Measurements from ENCODE around the gene CDH8.

Gene CDH8

GRCh38 chr16:62076886-62077285 lies 40.6 kb upstream of the CDH8 start:
- H4K20me1 ChIP-seq (ENCODE audit: control insufficient read depth, insufficient read depth, low read depth, low read length), result no peaks in the 10 kb centered on the region
- H3K27ac ChIP-seq (ENCODE audit: low read depth, low read length), result no peak overlapping the region
- no peaks in the 10 kb centered on the region for H3K36me3 ChIP-seq (ENCODE audit: control insufficient read depth, low read length)
- no peak overlapping the region for H3K4me2 ChIP-seq (ENCODE audit: low read length)
- H3K4me1 ChIP-seq (ENCODE audit: control insufficient read depth, low read length), result no peaks in the 10 kb centered on the region
- no peak for TF ChIP-seq EZH2phosphoT487 (IDR thresholded peaks at IDR 0.05; ENCODE audit: borderline replicate concordance, low read length)
- TF ChIP-seq, protein P1, sequence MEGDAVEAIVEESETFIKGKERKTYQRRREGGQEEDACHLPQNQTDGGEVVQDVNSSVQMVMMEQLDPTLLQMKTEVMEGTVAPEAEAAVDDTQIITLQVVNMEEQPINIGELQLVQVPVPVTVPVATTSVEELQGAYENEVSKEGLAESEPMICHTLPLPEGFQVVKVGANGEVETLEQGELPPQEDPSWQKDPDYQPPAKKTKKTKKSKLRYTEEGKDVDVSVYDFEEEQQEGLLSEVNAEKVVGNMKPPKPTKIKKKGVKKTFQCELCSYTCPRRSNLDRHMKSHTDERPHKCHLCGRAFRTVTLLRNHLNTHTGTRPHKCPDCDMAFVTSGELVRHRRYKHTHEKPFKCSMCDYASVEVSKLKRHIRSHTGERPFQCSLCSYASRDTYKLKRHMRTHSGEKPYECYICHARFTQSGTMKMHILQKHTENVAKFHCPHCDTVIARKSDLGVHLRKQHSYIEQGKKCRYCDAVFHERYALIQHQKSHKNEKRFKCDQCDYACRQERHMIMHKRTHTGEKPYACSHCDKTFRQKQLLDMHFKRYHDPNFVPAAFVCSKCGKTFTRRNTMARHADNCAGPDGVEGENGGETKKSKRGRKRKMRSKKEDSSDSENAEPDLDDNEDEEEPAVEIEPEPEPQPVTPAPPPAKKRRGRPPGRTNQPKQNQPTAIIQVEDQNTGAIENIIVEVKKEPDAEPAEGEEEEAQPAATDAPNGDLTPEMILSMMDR (IDR thresholded peaks at IDR 0.05; ENCODE audit: low read depth, low read length, poor library complexity, severe bottlenecking), result no peak
- H3F3A ChIP-seq (ENCODE audit: control insufficient read depth, insufficient read depth), result no peaks in the 10 kb centered on the region
- H3K9me2 ChIP-seq (replicated peaks; ENCODE audit: control insufficient read depth, low read length), result no peaks in the 10 kb centered on the region
- no peaks in the 10 kb centered on the region for H3K27me3 ChIP-seq (ENCODE audit: control insufficient read depth, low read length)
- H3K9me3 ChIP-seq (ENCODE audit: control insufficient read depth, insufficient read depth, low read length), result no peaks in the 10 kb centered on the region
- no peaks in the 10 kb centered on the region for H3K79me2 ChIP-seq (ENCODE audit: control insufficient read depth, low read length)
- H3K4me3 ChIP-seq (ENCODE audit: low read length), result no peak overlapping the region

DNA sequence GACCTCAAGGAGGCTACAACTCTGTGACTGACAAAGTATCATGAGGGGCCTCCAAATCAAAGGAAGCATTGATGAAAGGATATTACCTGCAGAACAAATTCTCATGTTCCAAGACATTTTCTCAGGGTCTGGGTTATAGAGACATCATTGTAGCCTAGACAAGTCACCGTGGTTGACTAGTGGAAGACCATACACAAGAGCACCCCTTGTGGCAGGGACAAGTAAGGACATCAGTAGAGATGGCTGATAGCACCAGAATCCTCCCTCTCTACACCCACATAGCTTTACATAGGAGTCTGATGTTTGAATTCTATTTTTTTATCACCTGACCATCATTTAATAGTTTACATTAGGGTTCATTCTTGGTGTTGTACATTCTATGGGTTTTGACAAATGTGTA lies 32.5 kb upstream of the CDH8 start:
- H3K27ac ChIP-seq (ENCODE audit: low read depth, low read length), result no peak overlapping the region
- H3K4me2 ChIP-seq (ENCODE audit: low read length), result no peak overlapping the region
- no peak for TF ChIP-seq EZH2phosphoT487 (IDR thresholded peaks at IDR 0.05; ENCODE audit: borderline replicate concordance, low read length)
- TF ChIP-seq, protein P1 (IDR thresholded peaks at IDR 0.05; ENCODE audit: low read depth, low read length, poor library complexity, severe bottlenecking), result peak; percentile 71
- no peaks in the 10 kb centered on the region for H3K4me1 ChIP-seq (ENCODE audit: control insufficient read depth, low read length)
- no peaks in the 10 kb centered on the region for H3K9me2 ChIP-seq (replicated peaks; ENCODE audit: control insufficient read depth, low read length)
- no peaks in the 10 kb centered on the region for H3K79me2 ChIP-seq (ENCODE audit: control insufficient read depth, low read length)
- no peaks in the 10 kb centered on the region for H3K27me3 ChIP-seq (ENCODE audit: control insufficient read depth, low read length)
- no peaks in the 10 kb centered on the region for H3K36me3 ChIP-seq (ENCODE audit: control insufficient read depth, low read length)
- H3K9me3 ChIP-seq (ENCODE audit: control insufficient read depth, insufficient read depth, low read length), result no peaks in the 10 kb centered on the region
- H3F3A ChIP-seq (ENCODE audit: control insufficient read depth, insufficient read depth), result no peaks in the 10 kb centered on the region
- H3K4me3 ChIP-seq (ENCODE audit: low read length), result no peak overlapping the region
- H4K20me1 ChIP-seq (ENCODE audit: control insufficient read depth, insufficient read depth, low read depth, low read length), result no peaks in the 10 kb centered on the region

GRCh38 chr16:62067981-62068380 lies 31.7 kb upstream of the CDH8 start:
- TF ChIP-seq, protein P1 (IDR thresholded peaks at IDR 0.05; ENCODE audit: low read depth, low read length, poor library complexity, severe bottlenecking), result no peak
- TF ChIP-seq EZH2phosphoT487 (IDR thresholded peaks at IDR 0.05; ENCODE audit: borderline replicate concordance, low read length), result no peak
- Histone ChIP-seq H3K27ac (ENCODE audit: low read depth, low read length) (no peak overlapping the region), H3F3A (ENCODE audit: control insufficient read depth, insufficient read depth) (no peaks in the 10 kb centered on the region), H3K27me3 (ENCODE audit: control insufficient read depth, low read length) (no peaks in the 10 kb centered on the region), H4K20me1 (ENCODE audit: control insufficient read depth, insufficient read depth, low read depth, low read length) (no peaks in the 10 kb centered on the region), H3K4me3 (ENCODE audit: low read length) (no peak overlapping the region), H3K79me2 (ENCODE audit: control insufficient read depth, low read length) (no peaks in the 10 kb centered on the region), H3K4me1 (ENCODE audit: control insufficient read depth, low read length) (no peaks in the 10 kb centered on the region), H3K9me3 (ENCODE audit: control insufficient read depth, insufficient read depth, low read length) (no peaks in the 10 kb centered on the region), H3K36me3 (ENCODE audit: control insufficient read depth, low read length) (no peaks in the 10 kb centered on the region), H3K9me2 (replicated peaks; ENCODE audit: control insufficient read depth, low read length) (no peaks in the 10 kb centered on the region), H3K4me2 (ENCODE audit: low read length) (no peak overlapping the region)

- no peaks in the 10 kb centered on the region for H3K4me1 ChIP-seq (ENCODE audit: control insufficient read depth, low read length)
- TF ChIP-seq, protein P1 (IDR thresholded peaks at IDR 0.05; ENCODE audit: low read depth, low read length, poor library complexity, severe bottlenecking), result no peak
- TF ChIP-seq EZH2phosphoT487 (IDR thresholded peaks at IDR 0.05; ENCODE audit: borderline replicate concordance, low read length), result no peak
- no peaks in the 10 kb centered on the region for H3F3A ChIP-seq (ENCODE audit: control insufficient read depth, insufficient read depth)
These were observed 30.9 kb upstream of the CDH8 start for GRCh38 chr16:62067182-62067581.

More at GRCh38 chr16:62067182-62067581, 30.9 kb upstream of the CDH8 start:
- H3K79me2 ChIP-seq (ENCODE audit: control insufficient read depth, low read length), result no peaks in the 10 kb centered on the region
- H3K9me3 ChIP-seq (ENCODE audit: control insufficient read depth, insufficient read depth, low read length), result no peaks in the 10 kb centered on the region
- H3K4me3 ChIP-seq (ENCODE audit: low read length), result no peak overlapping the region
- H3K4me2 ChIP-seq (ENCODE audit: low read length), result no peak overlapping the region
- no peaks in the 10 kb centered on the region for H3K9me2 ChIP-seq (replicated peaks; ENCODE audit: control insufficient read depth, low read length)
- no peaks in the 10 kb centered on the region for H4K20me1 ChIP-seq (ENCODE audit: control insufficient read depth, insufficient read depth, low read depth, low read length)
- H3K27ac ChIP-seq (ENCODE audit: low read depth, low read length), result no peak overlapping the region
- no peaks in the 10 kb centered on the region for H3K36me3 ChIP-seq (ENCODE audit: control insufficient read depth, low read length)
- H3K27me3 ChIP-seq (ENCODE audit: control insufficient read depth, low read length), result no peaks in the 10 kb centered on the region

Measured in DOHH2 (cell line).